Omental fat pad (tissue), 4 donors: ENCODE results near the gene DUSP10. TPM values are rescaled to one million over a fixed set of nuclear protein-coding genes. Genes with fewer than 3 reads are reported as not detected.

ENCODE experiments used
- ATAC-seq: fragments of 150-250 bp; one replicate; pipeline ENCODE4 v1.9.1; 2016; ENCODE audit warnings: mild to moderate bottlenecking, moderate library complexity; ENCODE audit not compliant: low FRiP score
- DNase-seq: peaks from one replicate; pipeline ENCODE4 v3.0.0-alpha.2; 2019; ENCODE audit warnings: low spot score
- CTCF ChIP-seq, 3 donors: fragments of 450-650 bp; IDR thresholded peaks; one replicate each; pipeline ENCODE4 v1.5.1; 2016 to 2017; ENCODE audit warnings: antibody characterized with exemption in 3 of 3, mild to moderate bottlenecking in 3 of 3, moderate library complexity in 2 of 3
- total RNA-seq, 4 donors: library from RNA; depleted of rRNA; stranded (reverse); fragments of >200 nt; gene quantifications; one replicate each; pipeline ENCODE4 v1.1.0, GENCODE V29; 2016

The DUSP10 gene
- total RNA-seq, 4 donors from 2014 or later: 3.1 to 13.0 (median 10.2) TPM

GRCh38 chr1:221742555-221743415 lies 896 bp upstream of the DUSP10 start:
- TF ChIP-seq CTCF (IDR thresholded peaks at IDR 0.05): no peak
- DNase-seq: no peak
- peak; percentile 68 for ATAC-seq

- DNase-seq (no peak), ATAC-seq (peak; percentile 5)
- no peak for TF ChIP-seq CTCF (IDR thresholded peaks at IDR 0.05)
These were observed 741 bp downstream of the DUSP10 start for GRCh38 chr1:221740993-221741702.

GRCh38 chr1:221740369-221740992 lies 1.4 kb downstream of the DUSP10 start:
- TF ChIP-seq CTCF (IDR thresholded peaks at IDR 0.05): no peak
- DNase-seq (no peak), ATAC-seq (no peak)

- DNase-seq (no peak), ATAC-seq (no peak)
- no peak for TF ChIP-seq CTCF (IDR thresholded peaks at IDR 0.05)
These were observed 2.2 kb downstream of the DUSP10 start for GRCh38 chr1:221739677-221740025.

GRCh38 chr1:221739018-221739676 lies 2.7 kb downstream of the DUSP10 start:
- DNase-seq: no peak
- no peak for ATAC-seq
- no peak for TF ChIP-seq CTCF (IDR thresholded peaks at IDR 0.05)

GRCh38 chr1:221736714-221737113 lies 5.2 kb downstream of the DUSP10 start:
- no peak for DNase-seq
- ATAC-seq: no peak
- no peak for TF ChIP-seq CTCF (IDR thresholded peaks at IDR 0.05)
